ENCODE measurements around the gene POLDIP3.
A peak's percentile ranks its signal among the peaks of the same experiment; 100 is the strongest.
"Not testable (repeated sequence)": the region's sequence is repeated elsewhere in the genome, so short reads cannot be mapped to it uniquely, and the experiment has no call there.

Gene POLDIP3

GRCh38 chr22:42575996-42576574, 38.6 kb downstream of the POLDIP3 start:
- H3K27me3 Mint-ChIP-seq (ENCODE audit: low read depth); H3K36me3 Mint-ChIP-seq (ENCODE audit: low read depth); H3K27ac Mint-ChIP-seq; H3K4me3 Mint-ChIP-seq; H3K4me1 Mint-ChIP-seq (ENCODE audit: low read depth); H3K9me3 Mint-ChIP-seq: not testable (repeated sequence)

DNA sequence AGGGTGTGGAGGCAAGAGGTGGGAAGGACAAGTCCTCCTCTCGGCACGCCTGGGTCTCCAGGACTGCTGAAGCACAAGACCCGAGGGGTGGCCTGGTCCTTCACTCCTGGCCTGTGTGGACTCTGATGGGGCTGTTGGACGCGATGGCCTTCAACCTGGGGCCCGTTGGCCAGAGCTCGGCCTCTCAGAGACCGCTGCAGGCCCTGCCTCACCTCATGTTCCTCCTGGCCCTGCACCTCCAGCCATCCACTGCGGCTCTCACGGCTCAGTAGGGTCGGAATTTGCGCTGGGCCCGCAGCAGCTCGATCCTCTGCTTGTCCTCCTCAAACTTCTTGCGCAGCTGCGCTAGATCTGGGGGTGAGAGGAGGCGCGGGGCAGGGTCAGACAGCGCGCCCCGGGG, 40.2 kb downstream of the POLDIP3 start:
- not testable (repeated sequence) for H3K9me3 Mint-ChIP-seq; H3K27me3 Mint-ChIP-seq (ENCODE audit: low read depth); H3K4me3 Mint-ChIP-seq; H3K36me3 Mint-ChIP-seq (ENCODE audit: low read depth); H3K4me1 Mint-ChIP-seq (ENCODE audit: low read depth); H3K27ac Mint-ChIP-seq

GRCh38 chr22:42574046-42574445, 40.6 kb downstream of the POLDIP3 start:
- H3K27ac Mint-ChIP-seq; H3K36me3 Mint-ChIP-seq (ENCODE audit: low read depth); H3K27me3 Mint-ChIP-seq (ENCODE audit: low read depth); H3K9me3 Mint-ChIP-seq; H3K4me3 Mint-ChIP-seq; H3K4me1 Mint-ChIP-seq (ENCODE audit: low read depth): not testable (repeated sequence)

DNA sequence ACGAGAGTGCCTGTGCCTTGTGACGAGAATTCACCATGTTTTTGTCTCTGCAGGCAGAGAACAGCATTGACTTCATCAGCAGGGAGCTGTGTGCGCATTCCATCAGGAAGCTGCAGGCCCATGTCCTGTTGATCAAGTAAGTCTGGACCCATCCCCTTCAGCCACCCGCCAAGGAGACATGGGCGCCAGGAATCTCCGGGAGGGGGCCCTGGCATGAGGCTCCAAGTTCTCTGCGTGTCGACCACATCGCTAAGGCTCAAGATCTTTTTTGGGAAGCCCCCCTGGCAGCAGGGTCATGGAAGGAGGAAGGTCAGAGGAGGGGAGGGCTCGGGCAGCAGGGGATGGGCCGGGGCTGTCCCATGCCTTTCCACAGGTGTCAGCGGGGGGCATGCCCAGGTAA, 43.6 kb downstream of the POLDIP3 start:
- H3K27me3 Mint-ChIP-seq (ENCODE audit: low read depth); H3K36me3 Mint-ChIP-seq (ENCODE audit: low read depth); H3K9me3 Mint-ChIP-seq; H3K4me3 Mint-ChIP-seq; H3K4me1 Mint-ChIP-seq (ENCODE audit: low read depth); H3K27ac Mint-ChIP-seq: not testable (repeated sequence)

GRCh38 chr22:42570580-42570979, 44.1 kb downstream of the POLDIP3 start:
- H3K4me3 Mint-ChIP-seq; H3K27ac Mint-ChIP-seq; H3K27me3 Mint-ChIP-seq (ENCODE audit: low read depth); H3K36me3 Mint-ChIP-seq (ENCODE audit: low read depth); H3K4me1 Mint-ChIP-seq (ENCODE audit: low read depth); H3K9me3 Mint-ChIP-seq: not testable (repeated sequence)

DNA sequence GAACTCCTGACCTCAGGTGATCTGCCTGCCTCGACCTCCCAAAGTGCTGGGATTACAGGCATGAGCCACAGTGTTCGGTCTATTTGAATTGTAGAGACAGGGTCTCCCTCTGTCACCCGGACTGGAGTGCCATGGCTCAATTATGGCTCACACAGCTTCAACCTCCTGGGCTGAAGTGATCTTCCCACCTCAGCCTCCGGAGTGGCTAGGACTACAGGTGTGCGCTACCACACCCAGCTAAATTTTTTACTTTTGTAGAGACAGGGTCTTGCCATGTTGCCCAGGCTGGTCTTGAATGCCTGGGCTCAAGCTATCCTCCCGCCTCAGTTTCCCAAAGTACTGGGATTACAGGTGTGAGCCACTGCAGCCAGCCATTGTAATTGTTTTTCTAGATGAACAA, 46.7 kb downstream of the POLDIP3 start:
- not testable (repeated sequence) for H3K27me3 Mint-ChIP-seq (ENCODE audit: low read depth); H3K36me3 Mint-ChIP-seq (ENCODE audit: low read depth); H3K4me1 Mint-ChIP-seq (ENCODE audit: low read depth); H3K9me3 Mint-ChIP-seq; H3K27ac Mint-ChIP-seq; H3K4me3 Mint-ChIP-seq

GRCh38 chr22:42565956-42566355, 48.7 kb downstream of the POLDIP3 start:
- H3K27ac Mint-ChIP-seq: no peak overlapping the region
- H3K9me3 Mint-ChIP-seq: no peaks in the 10 kb centered on the region
- H3K36me3 Mint-ChIP-seq (ENCODE audit: low read depth): peaks cover 3% of the 10 kb centered on the region

GRCh38 chr22:42564699-42565098, 50.0 kb downstream of the POLDIP3 start:
- no peaks in the 10 kb centered on the region for H3K27me3 Mint-ChIP-seq (ENCODE audit: low read depth)
- no peak overlapping the region for H3K27ac Mint-ChIP-seq
- H3K4me3 Mint-ChIP-seq: no peak overlapping the region
- H3K9me3 Mint-ChIP-seq: no peaks in the 10 kb centered on the region
- peaks cover 3% of the 10 kb centered on the region for H3K4me1 Mint-ChIP-seq (ENCODE audit: low read depth)
- H3K36me3 Mint-ChIP-seq (ENCODE audit: low read depth): peaks cover 1% of the 10 kb centered on the region

More at GRCh38 chr22:42565956-42566355, 48.7 kb downstream of the POLDIP3 start:
- peaks cover 3% of the 10 kb centered on the region for H3K4me1 Mint-ChIP-seq (ENCODE audit: low read depth)
- H3K27me3 Mint-ChIP-seq (ENCODE audit: low read depth): no peaks in the 10 kb centered on the region
- H3K4me3 Mint-ChIP-seq: no peak overlapping the region

GRCh38 chr22:42563943-42564342, 50.7 kb downstream of the POLDIP3 start:
- not testable (repeated sequence) for H3K27me3 Mint-ChIP-seq (ENCODE audit: low read depth); H3K36me3 Mint-ChIP-seq (ENCODE audit: low read depth); H3K4me3 Mint-ChIP-seq; H3K27ac Mint-ChIP-seq; H3K9me3 Mint-ChIP-seq; H3K4me1 Mint-ChIP-seq (ENCODE audit: low read depth)

- Mint-ChIP-seq H3K4me1 (ENCODE audit: low read depth) (peaks cover 3% of the 10 kb centered on the region), H3K4me3 (no peak overlapping the region)
Measured at GRCh38 chr22:42562684-42563083, 52.0 kb downstream of the POLDIP3 start.

GRCh38 chr22:42562279-42562678, 52.4 kb downstream of the POLDIP3 start:
- Mint-ChIP-seq H3K27ac (no peak overlapping the region), H3K4me3 (no peak overlapping the region), H3K9me3 (no peaks in the 10 kb centered on the region), H3K36me3 (ENCODE audit: low read depth) (peaks cover 1% of the 10 kb centered on the region), H3K4me1 (ENCODE audit: low read depth) (peaks cover 3% of the 10 kb centered on the region), H3K27me3 (ENCODE audit: low read depth) (no peaks in the 10 kb centered on the region)

More at GRCh38 chr22:42562684-42563083, 52.0 kb downstream of the POLDIP3 start:
- H3K27me3 Mint-ChIP-seq (ENCODE audit: low read depth): no peaks in the 10 kb centered on the region
- H3K27ac Mint-ChIP-seq: no peak overlapping the region
- H3K9me3 Mint-ChIP-seq: no peaks in the 10 kb centered on the region
- H3K36me3 Mint-ChIP-seq (ENCODE audit: low read depth): peaks cover 1% of the 10 kb centered on the region

DNA sequence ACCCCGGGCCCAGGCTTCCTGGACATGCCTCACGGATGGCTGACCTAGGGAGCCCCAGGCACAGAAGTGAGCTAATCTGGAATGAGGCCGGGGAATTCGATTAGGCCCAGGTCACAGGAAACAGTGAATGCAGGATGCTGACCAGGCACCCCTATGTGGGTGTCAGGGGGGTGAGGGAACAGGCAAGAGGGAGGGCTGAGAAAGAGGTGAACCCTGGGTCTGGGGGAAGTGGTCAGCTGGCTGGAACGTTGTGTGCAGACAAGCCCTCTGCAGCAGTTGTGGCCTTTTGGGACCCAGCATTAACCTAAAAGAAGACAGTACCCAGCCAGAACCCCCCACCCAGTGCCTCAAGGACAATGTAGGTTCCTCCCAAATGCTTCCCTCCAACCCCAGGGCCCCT, 52.8 kb downstream of the POLDIP3 start:
- peaks cover 1% of the 10 kb centered on the region for H3K36me3 Mint-ChIP-seq (ENCODE audit: low read depth)
- H3K4me1 Mint-ChIP-seq (ENCODE audit: low read depth): peaks cover 3% of the 10 kb centered on the region
- H3K27ac Mint-ChIP-seq: no peak overlapping the region
- H3K27me3 Mint-ChIP-seq (ENCODE audit: low read depth): no peaks in the 10 kb centered on the region
- no peak overlapping the region for H3K4me3 Mint-ChIP-seq
- H3K9me3 Mint-ChIP-seq: no peaks in the 10 kb centered on the region

- H3K4me1 Mint-ChIP-seq (ENCODE audit: low read depth): peaks cover 3% of the 10 kb centered on the region
Measured at GRCh38 chr22:42560781-42561180, 53.9 kb downstream of the POLDIP3 start.

GRCh38 chr22:42560381-42560780, 54.3 kb downstream of the POLDIP3 start:
- H3K27me3 Mint-ChIP-seq (ENCODE audit: low read depth): no peaks in the 10 kb centered on the region
- H3K9me3 Mint-ChIP-seq: no peaks in the 10 kb centered on the region
- peaks cover 1% of the 10 kb centered on the region for H3K36me3 Mint-ChIP-seq (ENCODE audit: low read depth)
- H3K4me3 Mint-ChIP-seq: no peak overlapping the region
- H3K27ac Mint-ChIP-seq: no peak overlapping the region
- H3K4me1 Mint-ChIP-seq (ENCODE audit: low read depth): peaks cover 3% of the 10 kb centered on the region

More at GRCh38 chr22:42560781-42561180, 53.9 kb downstream of the POLDIP3 start:
- Mint-ChIP-seq H3K27ac (no peak overlapping the region), H3K4me3 (no peak overlapping the region), H3K36me3 (ENCODE audit: low read depth) (peaks cover 1% of the 10 kb centered on the region), H3K27me3 (ENCODE audit: low read depth) (no peaks in the 10 kb centered on the region), H3K9me3 (no peaks in the 10 kb centered on the region)

GRCh38 chr22:42553475-42554361, 61.0 kb downstream of the POLDIP3 start, which contains the start of gene SERHL2:
SERHL2 (plus strand) TSS chr22:42553956; CDS start chr22:42554021, 65 bp downstream.
- peak within 1 kb of the TSS; percentile 82 for H3K4me3 Mint-ChIP-seq
- H3K27ac Mint-ChIP-seq: peak within 1 kb of the TSS; percentile 36
- peaks cover 11% of the 10 kb centered on the region for H3K4me1 Mint-ChIP-seq (ENCODE audit: low read depth)
- no peaks in the 10 kb centered on the region for H3K9me3 Mint-ChIP-seq
- no peaks in the 10 kb centered on the region for H3K36me3 Mint-ChIP-seq (ENCODE audit: low read depth)
- no peaks in the 10 kb centered on the region for H3K27me3 Mint-ChIP-seq (ENCODE audit: low read depth)
